ENCODE measurements around the gene LRRC72.

The LRRC72 gene

DNA sequence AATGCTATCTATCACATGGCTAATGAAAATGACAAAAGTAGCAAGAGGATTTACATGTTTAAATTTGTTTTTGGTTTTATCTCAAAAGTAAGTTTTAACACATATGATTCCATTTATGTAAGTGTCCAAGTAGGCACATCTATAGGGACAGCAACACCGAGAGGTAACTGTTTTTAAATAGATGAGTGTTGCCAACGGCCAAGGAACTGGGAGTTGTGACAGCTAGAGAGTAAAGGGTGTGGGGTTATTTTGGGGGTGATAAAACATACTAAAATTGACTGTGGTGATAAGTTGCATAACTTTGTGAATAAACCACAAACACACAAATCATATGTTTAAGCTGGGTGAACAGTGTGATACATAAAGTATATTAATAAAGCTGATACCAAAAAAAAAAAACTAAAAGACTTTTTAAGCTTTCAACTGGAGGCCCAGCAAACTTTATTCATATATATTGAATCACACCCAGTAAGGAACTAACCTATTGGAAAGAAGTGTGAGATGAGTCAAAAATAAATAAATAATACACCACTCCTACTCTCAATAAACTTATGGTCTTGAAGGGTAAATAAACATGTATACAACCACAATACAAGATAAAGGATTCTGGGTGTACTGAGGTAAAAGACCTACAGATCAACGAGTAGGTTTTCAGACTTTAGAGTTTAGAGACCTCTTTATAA is 33.0 kb downstream of the LRRC72 start:
- DNase-seq (ENCODE audit: low read depth) = no peak
- TF ChIP-seq, protein P1, sequence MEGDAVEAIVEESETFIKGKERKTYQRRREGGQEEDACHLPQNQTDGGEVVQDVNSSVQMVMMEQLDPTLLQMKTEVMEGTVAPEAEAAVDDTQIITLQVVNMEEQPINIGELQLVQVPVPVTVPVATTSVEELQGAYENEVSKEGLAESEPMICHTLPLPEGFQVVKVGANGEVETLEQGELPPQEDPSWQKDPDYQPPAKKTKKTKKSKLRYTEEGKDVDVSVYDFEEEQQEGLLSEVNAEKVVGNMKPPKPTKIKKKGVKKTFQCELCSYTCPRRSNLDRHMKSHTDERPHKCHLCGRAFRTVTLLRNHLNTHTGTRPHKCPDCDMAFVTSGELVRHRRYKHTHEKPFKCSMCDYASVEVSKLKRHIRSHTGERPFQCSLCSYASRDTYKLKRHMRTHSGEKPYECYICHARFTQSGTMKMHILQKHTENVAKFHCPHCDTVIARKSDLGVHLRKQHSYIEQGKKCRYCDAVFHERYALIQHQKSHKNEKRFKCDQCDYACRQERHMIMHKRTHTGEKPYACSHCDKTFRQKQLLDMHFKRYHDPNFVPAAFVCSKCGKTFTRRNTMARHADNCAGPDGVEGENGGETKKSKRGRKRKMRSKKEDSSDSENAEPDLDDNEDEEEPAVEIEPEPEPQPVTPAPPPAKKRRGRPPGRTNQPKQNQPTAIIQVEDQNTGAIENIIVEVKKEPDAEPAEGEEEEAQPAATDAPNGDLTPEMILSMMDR (conservative IDR thresholded peaks at IDR 0.05; ENCODE audit: low read length) = no peak
- no peak overlapping the region for H3K4me3 ChIP-seq (ENCODE audit: low read length)

DNA sequence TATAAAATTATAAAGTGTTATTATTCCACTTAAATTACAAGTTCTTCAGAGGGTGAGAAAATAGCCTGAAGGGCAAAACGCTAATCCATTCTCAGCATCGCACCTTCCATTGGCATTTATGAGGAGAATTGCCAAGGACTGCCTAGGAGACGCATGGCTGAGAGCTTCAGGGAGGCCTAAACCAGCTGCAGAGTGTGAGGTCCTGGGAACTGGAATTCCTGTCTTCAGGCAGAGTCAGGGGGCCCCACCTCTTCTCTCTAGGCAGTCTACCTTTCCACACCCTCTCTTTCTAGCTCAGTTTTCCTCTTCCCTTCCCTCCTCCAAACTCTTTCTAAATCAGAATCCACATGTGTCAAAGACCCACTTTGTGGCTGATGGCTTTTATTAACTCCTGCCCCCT is 35.3 kb downstream of the LRRC72 start:
- H3K4me3 ChIP-seq (ENCODE audit: low read length) = no peak overlapping the region
- TF ChIP-seq, protein P1 (conservative IDR thresholded peaks at IDR 0.05; ENCODE audit: low read length) = no peak
- DNase-seq (ENCODE audit: low read depth) = no peak

DNA sequence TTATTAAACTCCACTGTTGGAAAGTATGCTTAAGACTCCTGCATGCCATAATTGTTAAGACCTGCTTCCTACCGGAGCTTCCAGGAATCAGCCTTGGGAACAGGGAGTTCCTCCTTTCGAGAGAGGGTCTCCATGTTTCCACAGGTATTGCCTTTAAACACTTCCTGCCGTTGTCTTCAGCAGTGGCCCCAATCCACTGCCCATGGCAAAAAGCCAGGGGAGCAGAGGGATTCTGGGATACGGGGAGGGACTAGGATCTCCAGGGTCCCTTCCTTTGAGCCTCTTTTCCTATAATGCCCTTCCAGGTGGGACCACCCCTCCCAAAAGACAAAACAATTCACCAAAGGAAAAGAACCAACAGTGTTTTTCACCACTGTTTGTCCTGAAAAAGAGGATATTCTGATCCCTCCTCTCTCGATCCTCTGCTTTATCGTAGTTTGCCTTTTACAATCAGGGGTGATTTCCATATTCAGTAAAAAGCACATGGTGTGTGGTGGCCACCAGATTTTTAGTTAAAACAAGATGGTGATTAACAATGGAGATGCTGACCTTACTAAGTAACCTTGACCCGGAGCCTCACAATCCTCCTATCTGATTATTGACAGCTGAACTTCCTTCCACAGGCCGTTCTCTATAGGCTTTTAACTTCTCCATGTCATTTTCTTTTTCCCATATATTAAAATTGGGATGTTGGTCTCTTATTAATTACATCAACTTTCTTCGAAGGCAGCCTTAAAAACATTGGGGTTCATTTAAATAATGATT is 36.0 kb downstream of the LRRC72 start:
- no peak overlapping the region for H3K4me3 ChIP-seq (ENCODE audit: low read length)
- TF ChIP-seq, protein P1 (conservative IDR thresholded peaks at IDR 0.05; ENCODE audit: low read length) = no peak
- no peak for DNase-seq (ENCODE audit: low read depth)

DNA sequence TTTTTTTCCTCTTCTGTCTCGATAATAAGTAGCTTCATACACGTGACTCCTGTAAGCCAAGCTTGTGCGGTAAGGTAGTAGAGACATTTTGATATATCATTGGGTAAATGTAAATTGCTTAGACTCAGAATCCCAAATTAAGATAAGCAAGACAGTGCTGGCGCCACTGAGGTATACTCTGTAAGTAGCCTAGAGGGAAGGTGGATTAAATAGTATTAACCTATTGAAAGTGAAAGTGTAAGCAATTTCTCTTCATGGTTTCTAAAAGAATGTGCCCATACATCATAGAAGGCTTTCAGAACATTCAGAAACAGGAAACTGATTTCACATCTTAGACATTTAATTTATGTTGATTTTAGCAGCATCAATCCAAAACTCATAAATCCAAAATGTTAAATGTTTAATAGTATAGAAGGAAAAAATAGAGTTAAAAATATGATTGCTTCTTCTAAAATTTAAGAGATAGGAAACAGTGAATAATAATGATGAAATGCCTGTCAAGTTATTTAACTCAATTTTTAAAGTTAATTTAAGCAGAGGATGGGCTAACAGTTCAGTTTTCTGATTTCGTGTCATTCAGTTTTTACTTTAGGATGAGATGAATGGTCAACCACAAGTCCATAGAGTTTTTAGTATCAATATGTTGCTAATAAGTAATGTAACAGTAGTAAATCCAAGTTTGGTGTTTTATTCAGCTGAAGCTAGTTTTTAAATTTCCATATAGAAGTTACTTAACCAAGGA is 36.8 kb downstream of the LRRC72 start:
- H3K4me3 ChIP-seq (ENCODE audit: low read length) = no peak overlapping the region
- TF ChIP-seq, protein P1 (conservative IDR thresholded peaks at IDR 0.05; ENCODE audit: low read length) = no peak
- DNase-seq (ENCODE audit: low read depth) = no peak

DNA sequence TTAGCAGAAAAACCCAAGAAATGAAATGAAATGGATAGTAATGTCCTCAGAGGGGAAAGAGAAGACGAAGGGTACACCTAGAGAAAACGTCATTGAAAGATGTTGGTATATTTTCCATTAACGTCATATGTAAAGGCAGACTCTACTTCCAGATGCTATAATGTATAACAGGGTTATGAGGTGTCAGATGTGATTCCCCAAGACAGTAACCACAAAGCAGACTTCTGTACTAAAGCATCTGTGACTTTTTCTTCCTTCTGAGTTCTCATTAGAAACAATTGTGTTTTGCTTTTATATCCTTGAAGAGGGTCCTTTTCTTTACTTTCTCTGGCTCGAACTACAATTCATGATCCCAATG is 37.4 kb downstream of the LRRC72 start:
- TF ChIP-seq, protein P1 (conservative IDR thresholded peaks at IDR 0.05; ENCODE audit: low read length) = no peak
- DNase-seq (ENCODE audit: low read depth) = no peak
- no peak overlapping the region for H3K4me3 ChIP-seq (ENCODE audit: low read length)

DNA sequence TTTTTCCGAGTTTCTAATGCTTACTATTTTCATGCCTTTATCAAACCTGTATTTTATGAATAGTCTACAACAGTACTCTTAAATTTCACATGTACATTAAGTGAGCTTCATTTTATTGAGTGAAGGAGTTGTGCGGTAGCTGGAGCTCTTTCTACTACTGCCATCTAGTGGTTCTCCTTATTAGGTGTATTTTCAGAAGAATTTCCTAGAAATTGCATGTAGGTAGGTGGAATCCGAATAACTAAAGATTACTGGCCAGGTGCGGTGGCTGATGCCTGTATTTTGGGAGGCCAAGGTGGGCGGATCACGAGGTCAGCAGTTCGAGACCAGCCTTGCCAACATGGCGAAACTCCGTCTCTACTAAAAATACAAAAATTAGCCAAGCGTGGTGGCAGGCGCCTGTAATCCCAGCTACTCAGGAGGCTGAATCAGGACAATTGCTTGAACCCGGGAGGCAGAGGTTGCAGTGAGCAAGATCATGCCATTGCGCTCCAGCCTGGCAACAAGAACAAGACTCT is 38.3 kb downstream of the LRRC72 start:
- no peak overlapping the region for H3K4me3 ChIP-seq (ENCODE audit: low read length)
- TF ChIP-seq, protein P1 (conservative IDR thresholded peaks at IDR 0.05; ENCODE audit: low read length) = peak; percentile 86
- DNase-seq (ENCODE audit: low read depth) = peak; percentile 40

All from AG10803 (cell line).